ENCODE results near the gene UNC50.

DNA sequence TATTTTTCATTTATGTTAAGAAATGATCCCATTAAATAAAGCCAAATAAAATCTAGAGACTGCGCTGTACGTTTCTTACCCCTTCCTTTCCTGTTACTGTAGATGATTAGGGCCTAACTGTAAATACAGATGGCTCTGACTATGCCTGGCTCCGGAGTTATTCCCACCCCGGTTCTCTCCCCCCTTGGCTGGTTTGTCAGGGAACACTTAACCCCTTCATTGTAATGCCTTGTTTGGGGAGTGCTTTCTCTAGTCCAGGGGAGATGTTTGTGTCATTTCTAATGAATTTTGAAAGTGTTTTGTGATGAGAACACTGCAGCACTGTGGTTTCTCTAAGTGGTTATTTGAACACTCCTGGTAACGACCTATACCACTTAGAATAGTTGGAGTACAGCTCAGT, 8.8 kb downstream of the UNC50 start:
- no peak for TF ChIP-seq CTCF (IDR thresholded peaks at IDR 0.05; ENCODE audit: poor library complexity, severe bottlenecking)
- TF ChIP-seq, protein P1, sequence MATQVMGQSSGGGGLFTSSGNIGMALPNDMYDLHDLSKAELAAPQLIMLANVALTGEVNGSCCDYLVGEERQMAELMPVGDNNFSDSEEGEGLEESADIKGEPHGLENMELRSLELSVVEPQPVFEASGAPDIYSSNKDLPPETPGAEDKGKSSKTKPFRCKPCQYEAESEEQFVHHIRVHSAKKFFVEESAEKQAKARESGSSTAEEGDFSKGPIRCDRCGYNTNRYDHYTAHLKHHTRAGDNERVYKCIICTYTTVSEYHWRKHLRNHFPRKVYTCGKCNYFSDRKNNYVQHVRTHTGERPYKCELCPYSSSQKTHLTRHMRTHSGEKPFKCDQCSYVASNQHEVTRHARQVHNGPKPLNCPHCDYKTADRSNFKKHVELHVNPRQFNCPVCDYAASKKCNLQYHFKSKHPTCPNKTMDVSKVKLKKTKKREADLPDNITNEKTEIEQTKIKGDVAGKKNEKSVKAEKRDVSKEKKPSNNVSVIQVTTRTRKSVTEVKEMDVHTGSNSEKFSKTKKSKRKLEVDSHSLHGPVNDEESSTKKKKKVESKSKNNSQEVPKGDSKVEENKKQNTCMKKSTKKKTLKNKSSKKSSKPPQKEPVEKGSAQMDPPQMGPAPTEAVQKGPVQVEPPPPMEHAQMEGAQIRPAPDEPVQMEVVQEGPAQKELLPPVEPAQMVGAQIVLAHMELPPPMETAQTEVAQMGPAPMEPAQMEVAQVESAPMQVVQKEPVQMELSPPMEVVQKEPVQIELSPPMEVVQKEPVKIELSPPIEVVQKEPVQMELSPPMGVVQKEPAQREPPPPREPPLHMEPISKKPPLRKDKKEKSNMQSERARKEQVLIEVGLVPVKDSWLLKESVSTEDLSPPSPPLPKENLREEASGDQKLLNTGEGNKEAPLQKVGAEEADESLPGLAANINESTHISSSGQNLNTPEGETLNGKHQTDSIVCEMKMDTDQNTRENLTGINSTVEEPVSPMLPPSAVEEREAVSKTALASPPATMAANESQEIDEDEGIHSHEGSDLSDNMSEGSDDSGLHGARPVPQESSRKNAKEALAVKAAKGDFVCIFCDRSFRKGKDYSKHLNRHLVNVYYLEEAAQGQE (IDR thresholded peaks at IDR 0.05; ENCODE audit: borderline replicate concordance) = no peak
- TF ChIP-seq EP300 (conservative IDR thresholded peaks at IDR 0.05; ENCODE audit: poor library complexity, severe bottlenecking) = no peak
- TF ChIP-seq POLR2AphosphoS5 (IDR thresholded peaks at IDR 0.05) = no peak
- TF ChIP-seq EZH2 (IDR thresholded peaks at IDR 0.05; ENCODE audit: borderline replicate concordance, insufficient read depth, low read length, poor library complexity, severe bottlenecking) = no peak
- TF ChIP-seq TAF1 (IDR thresholded peaks at IDR 0.05; ENCODE audit: low read depth) = no peak

Measured in neural cell (in vitro differentiated cells).